IMR-90 (cell line): ENCODE data around the gene ZNF3.

Source experiments
- CTCF ChIP-seq: conservative IDR thresholded peaks from 2 replicates; pipeline ENCODE4 v1.5.1; 2012; ENCODE audit warnings: mild to moderate bottlenecking, low read depth, low read length, improper control_type of control experiment
- ELK1 ChIP-seq: fragments of 150-350 bp; IDR thresholded peaks from 2 replicates; pipeline ENCODE4 v1.6.1; 2016; ENCODE audit warnings: low read depth, mild to moderate bottlenecking, low read length, moderate library complexity, borderline replicate concordance
- MAFK ChIP-seq: IDR thresholded peaks from 2 replicates; pipeline ENCODE4 v1.6.1; 2012; ENCODE audit warnings: low read depth, low read length, improper control_type of control experiment
- MXI1 ChIP-seq: IDR thresholded peaks from 2 replicates; pipeline ENCODE4 v1.6.1; 2012; ENCODE audit warnings: low read depth, mild to moderate bottlenecking, low read length, moderate library complexity, borderline replicate concordance
- POLR2A ChIP-seq: IDR thresholded peaks from 2 replicates; pipeline ENCODE4 v1.6.1; 2012; ENCODE audit warnings: mild to moderate bottlenecking, low read depth, low read length
- RAD21 ChIP-seq: IDR thresholded peaks from 2 replicates; pipeline ENCODE4 v1.6.1; 2012; ENCODE audit warnings: low read length, improper control_type of control experiment
- SMC3 ChIP-seq: fragments of 150-350 bp; IDR thresholded peaks from 2 replicates; pipeline ENCODE4 v1.6.1; 2016; ENCODE audit warnings: low read depth, mild to moderate bottlenecking, antibody characterized with exemption, low read length, moderate library complexity
- USF2 ChIP-seq: fragments of 150-350 bp; IDR thresholded peaks from 2 replicates; pipeline ENCODE4 v1.6.1; 2017; ENCODE audit warnings: mild to moderate bottlenecking, antibody characterized with exemption, low read length, low read depth

- TF ChIP-seq CTCF: no peak
- TF ChIP-seq POLR2A: no peak
- no peak for TF ChIP-seq RAD21
- TF ChIP-seq ELK1: no peak
- no peak for TF ChIP-seq MAFK
- TF ChIP-seq SMC3: no peak
- TF ChIP-seq USF2: no peak
- TF ChIP-seq MXI1: no peak
These were observed 17.4 kb downstream of the ZNF3 start for GRCh38 chr7:100064162-100064561.
